Measurements from ENCODE around the gene PLA2G6. TPM values are rescaled to one million over a fixed set of nuclear protein-coding genes. Genes with fewer than 3 reads are reported as not detected.

Gene PLA2G6
- total and polyA plus RNA-seq, 12 donors, result 6.9 to 324 (median 72.6) TPM

DNA sequence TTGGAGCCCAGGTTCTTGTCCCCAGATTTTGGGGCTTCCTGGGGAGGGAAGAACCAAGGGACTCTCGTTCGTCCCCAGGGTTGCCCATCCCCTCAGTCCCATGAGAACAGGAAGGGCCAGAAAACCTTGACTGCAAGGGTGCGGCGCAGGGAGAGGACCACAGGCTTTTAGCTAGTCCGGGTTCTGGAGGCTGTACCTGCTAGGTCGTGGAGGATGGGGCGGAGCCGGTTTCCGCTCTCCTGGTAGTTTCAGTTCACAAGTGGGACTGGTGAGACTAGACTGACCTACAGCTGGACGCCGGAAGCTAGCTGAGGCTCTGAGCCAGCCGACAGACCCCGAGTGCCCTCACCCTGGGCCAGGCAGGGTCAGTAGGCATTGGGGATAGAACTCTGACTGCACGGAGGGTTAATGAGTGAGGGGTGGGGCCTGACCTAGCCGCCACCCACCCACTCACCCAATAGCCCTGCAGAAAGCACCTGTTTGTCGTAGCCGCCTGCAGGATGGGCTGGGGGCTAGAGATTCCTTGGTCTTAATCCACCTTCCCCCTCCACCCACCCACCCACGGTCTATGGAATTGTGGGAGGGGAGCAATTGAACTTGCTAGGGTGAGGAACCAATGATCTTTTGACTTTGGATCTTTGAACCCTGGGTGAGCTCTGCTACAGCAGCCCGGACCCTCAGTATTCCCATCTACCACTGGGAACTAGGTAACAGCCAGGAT lies 21.6 kb upstream of the PLA2G6 start:
- DNase-seq, result peak; percentile 43 to 81 (median 65)
- 6 to 10% (median 8%) methylated on average over 10 to 19 of the region's 19 CpGs for WGBS, 4 donors
- no peaks in the 10 kb centered on the region for H3K36me3 ChIP-seq (replicated peaks in 1 of 2)
- intact Hi-C loops (cut with DNase I), result no loop called here
- H3K4me3 ChIP-seq, result peak overlapping the region in 3 of 4 donors; percentile 65 to 90 (median 80)
- H3K4me1 ChIP-seq (replicated peaks in 1 of 2), result peaks cover 0 to 15% of the 10 kb centered on the region in 2 donors
- H3K27ac ChIP-seq, result peak overlapping the region in 4 of 5 donors; percentile 94 to 99 (median 98)
- H3K27me3 ChIP-seq, result no peaks in the 10 kb centered on the region
- no peaks in the 10 kb centered on the region for H3K9me3 ChIP-seq (replicated peaks in 1 of 3)
- TF ChIP-seq, protein P1, sequence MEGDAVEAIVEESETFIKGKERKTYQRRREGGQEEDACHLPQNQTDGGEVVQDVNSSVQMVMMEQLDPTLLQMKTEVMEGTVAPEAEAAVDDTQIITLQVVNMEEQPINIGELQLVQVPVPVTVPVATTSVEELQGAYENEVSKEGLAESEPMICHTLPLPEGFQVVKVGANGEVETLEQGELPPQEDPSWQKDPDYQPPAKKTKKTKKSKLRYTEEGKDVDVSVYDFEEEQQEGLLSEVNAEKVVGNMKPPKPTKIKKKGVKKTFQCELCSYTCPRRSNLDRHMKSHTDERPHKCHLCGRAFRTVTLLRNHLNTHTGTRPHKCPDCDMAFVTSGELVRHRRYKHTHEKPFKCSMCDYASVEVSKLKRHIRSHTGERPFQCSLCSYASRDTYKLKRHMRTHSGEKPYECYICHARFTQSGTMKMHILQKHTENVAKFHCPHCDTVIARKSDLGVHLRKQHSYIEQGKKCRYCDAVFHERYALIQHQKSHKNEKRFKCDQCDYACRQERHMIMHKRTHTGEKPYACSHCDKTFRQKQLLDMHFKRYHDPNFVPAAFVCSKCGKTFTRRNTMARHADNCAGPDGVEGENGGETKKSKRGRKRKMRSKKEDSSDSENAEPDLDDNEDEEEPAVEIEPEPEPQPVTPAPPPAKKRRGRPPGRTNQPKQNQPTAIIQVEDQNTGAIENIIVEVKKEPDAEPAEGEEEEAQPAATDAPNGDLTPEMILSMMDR (IDR thresholded peaks at IDR 0.05), result no peak
- no peak for TF ChIP-seq POLR2A (IDR thresholded peaks at IDR 0.05)

DNA sequence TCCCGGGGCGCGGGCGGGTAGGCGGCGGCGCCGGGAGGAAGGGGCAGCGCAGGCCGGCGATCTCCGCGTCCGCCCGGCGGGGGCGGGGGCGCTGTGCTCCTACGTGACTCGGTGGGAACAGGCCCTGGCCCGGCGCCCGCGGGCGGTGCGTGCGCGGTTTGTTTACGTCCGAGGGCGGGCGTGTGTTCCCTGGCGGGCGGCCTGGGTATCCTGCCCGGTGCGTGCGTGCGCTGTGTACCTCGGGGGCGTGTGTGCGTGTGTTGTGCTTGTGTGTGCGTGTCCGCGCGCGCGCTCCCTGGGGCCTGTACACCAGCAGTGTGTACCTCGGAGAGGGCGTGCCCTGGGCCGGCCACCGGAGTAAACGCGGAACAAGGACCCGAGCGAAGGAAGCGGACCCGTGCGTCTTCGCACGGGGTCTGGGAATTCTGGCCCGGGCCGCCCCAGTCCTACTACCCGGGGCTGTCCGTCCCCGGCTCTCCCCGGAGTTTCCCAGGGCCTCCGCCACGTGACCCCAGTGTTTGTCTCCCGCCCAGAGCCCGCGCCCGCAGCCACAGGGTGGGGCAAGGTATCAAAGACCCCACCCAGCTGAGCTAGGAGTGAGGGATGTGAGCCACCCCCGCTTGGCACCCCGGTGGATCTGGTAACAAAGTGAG lies 20.9 kb upstream of the PLA2G6 start:
- intact Hi-C loops (cut with DNase I), result no loop called here
- Histone ChIP-seq H3K36me3 (replicated peaks in 1 of 2) (no peaks in the 10 kb centered on the region), H3K4me1 (replicated peaks in 1 of 2) (peaks cover 0 to 15% of the 10 kb centered on the region in 2 donors), H3K27ac (peak overlapping the region; percentile 76 to 99 (median 98)), H3K27me3 (no peaks in the 10 kb centered on the region), H3K4me3 (peak overlapping the region; percentile 20 to 90 (median 72)), H3K9me3 (replicated peaks in 1 of 3) (no peaks in the 10 kb centered on the region)
- TF ChIP-seq, protein P1 (IDR thresholded peaks at IDR 0.05), result peak in 4 of 6 experiments; percentile 13 to 33 (median 26)
- TF ChIP-seq POLR2A (IDR thresholded peaks at IDR 0.05), result no peak
- 0 to 2% (median 1%) methylated on average over 19 to 74 of the region's 74 CpGs; no CpG with 5 or more reads in 1 of the 4 donors for WGBS, 4 donors
- peak; percentile 80 to 94 (median 90) for DNase-seq

DNA sequence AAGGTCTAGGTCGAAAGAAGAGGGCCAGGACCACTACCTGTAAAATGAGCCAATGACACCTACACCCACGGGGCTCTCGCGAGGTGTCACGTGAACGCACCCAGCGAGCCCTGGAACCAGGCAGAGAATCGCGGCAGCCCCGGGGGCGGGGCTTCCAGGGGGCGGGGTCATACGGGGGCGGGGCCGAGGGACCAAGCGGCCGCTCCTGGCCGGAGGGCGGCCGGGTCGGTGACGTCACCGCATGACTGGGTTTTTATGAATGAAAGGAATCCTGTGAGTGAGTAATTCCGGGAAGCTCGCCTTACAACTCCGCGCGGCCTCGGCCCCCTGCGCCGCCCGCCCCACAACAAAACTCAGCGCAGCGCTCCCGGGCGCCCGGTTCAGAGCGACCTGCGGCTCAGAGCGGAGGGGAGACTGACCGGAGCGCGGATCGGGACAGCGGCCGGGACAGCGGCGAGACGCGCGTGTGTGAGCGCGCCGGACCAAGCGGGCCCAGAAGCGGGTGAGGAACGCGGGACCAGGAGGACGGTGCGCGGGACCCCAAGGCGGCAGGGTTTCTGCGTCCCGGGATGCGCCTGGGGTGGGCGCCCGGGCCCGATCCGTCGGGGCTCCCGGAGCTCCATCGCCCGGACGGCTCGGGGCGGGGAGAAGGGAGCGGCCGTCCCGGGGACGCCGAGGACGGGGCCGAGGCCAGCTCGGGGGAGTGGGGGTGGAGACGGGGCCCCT lies 20.2 kb upstream of the PLA2G6 start, which contains the start of gene MAFF:
Gene MAFF (plus strand): TSS at position 284 of the 726 bp plus-strand sequence. CDS start 11,860 bp downstream, outside the sequence.
- peak; percentile 91 to 97 for TF ChIP-seq POLR2A (IDR thresholded peaks at IDR 0.05)
- TF ChIP-seq, protein P1 (IDR thresholded peaks at IDR 0.05), result no peak
- peaks cover 0 to 15% of the 10 kb centered on the region in 2 donors for H3K4me1 ChIP-seq (replicated peaks in 1 of 2)
- 0 to 1% (median 0%) methylated on average over 1 to 84 of the region's 85 CpGs for WGBS, 4 donors
- no peaks in the 10 kb centered on the region for H3K36me3 ChIP-seq (replicated peaks in 1 of 2)
- DNase-seq, result peak; percentile 97 to 99 (median 98)
- intact Hi-C loops (cut with DNase I), result no loop called here
- H3K4me3 ChIP-seq, result peak within 1 kb of the TSS; percentile 20 to 90 (median 72)
- no peaks in the 10 kb centered on the region for H3K27me3 ChIP-seq
- H3K27ac ChIP-seq, result peak within 1 kb of the TSS; percentile 76 to 99 (median 98)
- H3K9me3 ChIP-seq (replicated peaks in 1 of 3), result no peaks in the 10 kb centered on the region

DNA sequence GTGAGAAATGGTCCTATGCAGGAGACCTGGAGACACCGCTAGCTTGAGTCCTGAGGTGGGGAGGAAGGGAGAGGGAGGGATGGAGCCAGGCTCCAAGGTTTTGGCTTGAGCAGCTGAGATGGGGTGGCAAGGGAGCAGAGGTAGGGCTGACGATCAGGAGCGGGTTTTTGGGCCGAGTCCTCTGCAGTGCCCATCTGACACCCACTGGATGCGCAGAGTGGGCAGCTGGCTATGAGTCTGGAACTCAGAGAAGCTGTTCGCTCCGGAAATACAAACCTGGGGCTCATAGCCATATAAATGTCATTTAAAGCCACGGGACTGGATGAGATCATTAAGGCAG lies 19.7 kb upstream of the PLA2G6 start:
- Histone ChIP-seq H3K36me3 (replicated peaks in 1 of 2) (no peaks in the 10 kb centered on the region), H3K4me1 (replicated peaks in 1 of 2) (peaks cover 0 to 15% of the 10 kb centered on the region in 2 donors), H3K27ac (peak overlapping the region in 4 of 5 donors; percentile 67 to 99 (median 98)), H3K4me3 (peak overlapping the region in 2 of 4 donors; percentile 80 to 90), H3K9me3 (replicated peaks in 1 of 3) (no peaks in the 10 kb centered on the region), H3K27me3 (no peaks in the 10 kb centered on the region)
- WGBS, 4 donors, result 12 to 33% (median 16%) methylated on average over 2 to 8 of the region's 8 CpGs
- TF ChIP-seq, protein P1 (IDR thresholded peaks at IDR 0.05), result no peak
- no peak for TF ChIP-seq POLR2A (IDR thresholded peaks at IDR 0.05)
- intact Hi-C loops (cut with DNase I), result no loop called here
- DNase-seq, result no peak

All from adrenal gland (tissue), 12 donors.